Endothelial cell (in vitro differentiated cells): ENCODE measurements around the gene HCRTR1. TPM values are rescaled to one million over a fixed set of nuclear protein-coding genes. Genes with fewer than 3 reads are reported as not detected.

ENCODE experiments used
- DNase-seq: peaks from one replicate; pipeline ENCODE4 v3.0.0; 2021; ENCODE audit warnings: low spot score
- H3K27ac Mint-ChIP-seq: one replicate; pipeline ENCODE4 v1.8.0; 2021; ENCODE audit warnings: mixed read lengths, inconsistent platforms; ENCODE audit not compliant: unreplicated experiment
- H3K27me3 Mint-ChIP-seq: one replicate; pipeline ENCODE4 v1.8.0; 2021; ENCODE audit warnings: mild to moderate bottlenecking, moderate library complexity, mixed read lengths, inconsistent platforms; ENCODE audit not compliant: unreplicated experiment
- H3K36me3 Mint-ChIP-seq: one replicate; pipeline ENCODE4 v1.8.0; 2021; ENCODE audit warnings: mild to moderate bottlenecking, low read depth, mixed read lengths, inconsistent platforms; ENCODE audit not compliant: unreplicated experiment
- H3K4me1 Mint-ChIP-seq: one replicate; pipeline ENCODE4 v1.8.0; 2021; ENCODE audit warnings: mild to moderate bottlenecking, mixed read lengths, inconsistent platforms; ENCODE audit not compliant: unreplicated experiment
- H3K4me3 Mint-ChIP-seq: one replicate; pipeline ENCODE4 v1.8.0; 2021; ENCODE audit warnings: mild to moderate bottlenecking, mixed read lengths, inconsistent platforms; ENCODE audit not compliant: unreplicated experiment
- H3K9me3 Mint-ChIP-seq: one replicate; pipeline ENCODE4 v1.8.0; 2021; ENCODE audit warnings: mixed read lengths, inconsistent platforms; ENCODE audit not compliant: unreplicated experiment
- CTCF ChIP-seq: fragments of 200-600 bp; sonication (generic); IDR thresholded peaks from one replicate; pipeline ENCODE4 v1.5.0; 2021; ENCODE audit warnings: antibody characterized with exemption; ENCODE audit not compliant: unreplicated experiment
- total RNA-seq: library from RNA; stranded (reverse); fragmentation: NEBNext Ultra II Directional; extraction: Animal tissue kit (Norgen Biotek cat#: 25700); gene quantifications from one replicate; pipeline ENCODE4 v1.2.1, GENCODE V29; 2021; ENCODE audit not compliant: unreplicated experiment

Gene HCRTR1
- total RNA-seq, 1 donor from 2014 or later: not detected

GRCh38 chr1:31620631-31621497, 3.4 kb downstream of the HCRTR1 start:
- peaks cover 9% of the 10 kb centered on the region for H3K27me3 Mint-ChIP-seq
- no peaks in the 10 kb centered on the region for H3K9me3 Mint-ChIP-seq
- H3K4me3 Mint-ChIP-seq: no peak overlapping the region
- no peak overlapping the region for H3K27ac Mint-ChIP-seq
- no peak for DNase-seq
- peaks cover 17% of the 10 kb centered on the region for H3K4me1 Mint-ChIP-seq
- H3K36me3 Mint-ChIP-seq: peaks cover 6% of the 10 kb centered on the region
- TF ChIP-seq CTCF: no peak

- peaks cover 4% of the 10 kb centered on the region for H3K36me3 Mint-ChIP-seq
- peaks cover 7% of the 10 kb centered on the region for H3K27me3 Mint-ChIP-seq
- no peak for DNase-seq
- TF ChIP-seq CTCF: no peak
- no peaks in the 10 kb centered on the region for H3K9me3 Mint-ChIP-seq
- no peak overlapping the region for H3K27ac Mint-ChIP-seq
- H3K4me3 Mint-ChIP-seq: no peak overlapping the region
- H3K4me1 Mint-ChIP-seq: peaks cover 17% of the 10 kb centered on the region
Observed at GRCh38 chr1:31621498-31621820, 4.0 kb downstream of the HCRTR1 start.

GRCh38 chr1:31621847-31622730, 4.6 kb downstream of the HCRTR1 start:
- Mint-ChIP-seq H3K4me1 (peaks cover 17% of the 10 kb centered on the region), H3K4me3 (no peak overlapping the region), H3K27ac (no peak overlapping the region), H3K27me3 (peaks cover 3% of the 10 kb centered on the region), H3K9me3 (no peaks in the 10 kb centered on the region), H3K36me3 (peaks cover 7% of the 10 kb centered on the region)
- no peak for TF ChIP-seq CTCF
- no peak for DNase-seq

- peaks cover 14% of the 10 kb centered on the region for H3K36me3 Mint-ChIP-seq
- H3K27ac Mint-ChIP-seq: no peak overlapping the region
- H3K9me3 Mint-ChIP-seq: no peaks in the 10 kb centered on the region
- H3K27me3 Mint-ChIP-seq: peaks cover 3% of the 10 kb centered on the region
- no peak for DNase-seq
- TF ChIP-seq CTCF: no peak
- no peak overlapping the region for H3K4me3 Mint-ChIP-seq
- H3K4me1 Mint-ChIP-seq: peaks cover 14% of the 10 kb centered on the region
Observed at GRCh38 chr1:31623365-31623764, 5.9 kb downstream of the HCRTR1 start.
